Kidney (tissue), 14 donors: ENCODE results near the gene C1QTNF4. TPM values are rescaled to one million over a fixed set of nuclear protein-coding genes. Genes with fewer than 3 reads are reported as not detected.

ENCODE experiments used
- DNase-seq, 5 donors: peaks; one replicate each; pipeline ENCODE4 v3.0.0-alpha.2; 2013 to 2020
- FAIRE-seq: peaks from 2 replicates; lab custom pipeline; 2012; peaks lifted over from hg19 to GRCh38; lab: Jason Lieb, UNC
- H3K27ac ChIP-seq, 2 donors: one replicate each; pipeline ENCODE4 v1.7.0; 2013; ENCODE audit warnings: low read depth in 2 of 2, low read length in 2 of 2, inconsistent platforms in 1 of 2
- H3K27me3 ChIP-seq: one replicate; pipeline ENCODE4 v1.7.1; 2013; ENCODE audit warnings: low read length, inconsistent platforms; ENCODE audit not compliant: control insufficient read depth, insufficient read depth
- H3K36me3 ChIP-seq, 3 donors: one replicate each; pipeline versions ENCODE4 v1.7.0 to v1.7.1; 2013; ENCODE audit warnings: low read length in 3 of 3, control low read depth in 1 of 3, inconsistent platforms in 1 of 3; ENCODE audit not compliant: insufficient read depth in 3 of 3, control insufficient read depth in 2 of 3
- H3K4me1 ChIP-seq, 3 donors: one replicate each; pipeline versions ENCODE4 v1.7.0 to v1.7.1; 2013; ENCODE audit warnings: low read length in 3 of 3, inconsistent platforms in 1 of 3, low read depth in 1 of 3; ENCODE audit not compliant: control insufficient read depth in 2 of 3, insufficient read depth in 2 of 3
- H3K4me3 ChIP-seq, 3 donors: one replicate each; pipeline versions ENCODE4 v1.7.0 to v1.8.1; 2013; ENCODE audit warnings: low read length in 3 of 3, control low read depth in 1 of 3, inconsistent platforms in 1 of 3
- H3K9ac ChIP-seq, 3 donors: one replicate each; pipeline versions ENCODE4 v1.7.0 to v1.7.1; 2013; ENCODE audit warnings: low read length in 3 of 3, control low read depth in 1 of 3, inconsistent platforms in 1 of 3
- H3K9me3 ChIP-seq, 3 donors: one replicate each; pipeline versions ENCODE4 v1.7.0 to v1.7.1; 2013; ENCODE audit warnings: low read length in 3 of 3, control low read depth in 1 of 3, inconsistent platforms in 1 of 3; ENCODE audit not compliant: control insufficient read depth in 2 of 3, insufficient read depth in 1 of 3
- intact Hi-C: fragments of 100-400 bp; cut with DNase I; formaldehyde crosslinking; loops from one replicate; pipeline ENCODE4 v1.11.1; 2022
- polyA plus RNA-seq: library from polyadenylated mRNA; stranded (reverse); fragments of 350-450 nt; fragmentation: Illumina TruSeq; extraction: RNeasy Lipid Tissue Mini Kit (QIAGEN cat#74804); gene quantifications from one replicate; pipeline ENCODE4 v1.2.3, GENCODE V29; 2014; ENCODE audit warnings: low read depth, low replicate concordance; ENCODE audit not compliant: insufficient read depth
- total RNA-seq: library from RNA; stranded (reverse); fragmentation: NEBNext Ultra II Directional; extraction: Animal tissue kit (Norgen Biotek cat#: 25700); gene quantifications from one replicate; pipeline ENCODE4 v1.2.1, GENCODE V29; 2021
- TF ChIP-seq, protein P1 (sequence below): IDR thresholded peaks from 3 replicates; pipeline ENCODE4 v1.5.1; 2012; ENCODE audit warnings: mild to moderate bottlenecking, moderate library complexity, borderline replicate concordance; ENCODE audit not compliant: insufficient read depth; ENCODE audit errors: extremely low read depth
- donor health status: control.
- donor health status: control.
- donor health status: control.
- donor health status: control.
- donor health status: control.
- donor health status: DM: yes; HTN: yes; CAD: no.
- donor health status: Normal renal cell carcinoma (clear cell type).

Gene C1QTNF4
- total and polyA plus RNA-seq, 2 donors from 2014 or later, result 0.25 to 0.62 TPM

DNA sequence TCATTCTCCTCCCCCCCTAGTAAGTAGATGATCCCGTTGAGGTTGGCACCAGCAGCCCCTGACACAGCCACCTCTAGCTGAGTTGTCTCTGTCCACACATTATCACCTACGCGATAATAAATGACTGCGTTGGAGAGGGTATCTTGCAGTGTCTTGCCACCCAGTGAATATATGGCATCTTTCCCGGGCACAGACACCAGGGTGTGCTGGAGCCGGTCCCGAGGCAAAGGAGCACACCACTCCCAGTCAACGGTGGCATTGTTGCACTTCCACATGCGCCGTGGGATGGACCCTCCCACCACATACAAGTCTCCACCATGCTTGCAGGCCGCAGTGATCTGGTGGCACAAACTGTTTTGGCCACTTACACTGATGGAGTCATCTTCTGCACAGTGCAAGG lies 20.9 kb downstream of the C1QTNF4 start:
- H3K27me3 ChIP-seq, result no peaks in the 10 kb centered on the region
- FAIRE-seq (no peak), DNase-seq (peak in 1 of 5 donors; percentile 26)
- no peak overlapping the region for H3K9ac ChIP-seq
- H3K4me1 ChIP-seq, result peaks cover 0 to 11% (median 10%) of the 10 kb centered on the region in 3 donors
- no peak overlapping the region for H3K27ac ChIP-seq
- H3K9me3 ChIP-seq, result no peaks in the 10 kb centered on the region
- TF ChIP-seq, protein P1, sequence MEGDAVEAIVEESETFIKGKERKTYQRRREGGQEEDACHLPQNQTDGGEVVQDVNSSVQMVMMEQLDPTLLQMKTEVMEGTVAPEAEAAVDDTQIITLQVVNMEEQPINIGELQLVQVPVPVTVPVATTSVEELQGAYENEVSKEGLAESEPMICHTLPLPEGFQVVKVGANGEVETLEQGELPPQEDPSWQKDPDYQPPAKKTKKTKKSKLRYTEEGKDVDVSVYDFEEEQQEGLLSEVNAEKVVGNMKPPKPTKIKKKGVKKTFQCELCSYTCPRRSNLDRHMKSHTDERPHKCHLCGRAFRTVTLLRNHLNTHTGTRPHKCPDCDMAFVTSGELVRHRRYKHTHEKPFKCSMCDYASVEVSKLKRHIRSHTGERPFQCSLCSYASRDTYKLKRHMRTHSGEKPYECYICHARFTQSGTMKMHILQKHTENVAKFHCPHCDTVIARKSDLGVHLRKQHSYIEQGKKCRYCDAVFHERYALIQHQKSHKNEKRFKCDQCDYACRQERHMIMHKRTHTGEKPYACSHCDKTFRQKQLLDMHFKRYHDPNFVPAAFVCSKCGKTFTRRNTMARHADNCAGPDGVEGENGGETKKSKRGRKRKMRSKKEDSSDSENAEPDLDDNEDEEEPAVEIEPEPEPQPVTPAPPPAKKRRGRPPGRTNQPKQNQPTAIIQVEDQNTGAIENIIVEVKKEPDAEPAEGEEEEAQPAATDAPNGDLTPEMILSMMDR, result no peak
- H3K36me3 ChIP-seq, result peaks cover 4 to 32% (median 27%) of the 10 kb centered on the region in 3 donors
- intact Hi-C loops, result no loop called here
- H3K4me3 ChIP-seq, result no peak overlapping the region

DNA sequence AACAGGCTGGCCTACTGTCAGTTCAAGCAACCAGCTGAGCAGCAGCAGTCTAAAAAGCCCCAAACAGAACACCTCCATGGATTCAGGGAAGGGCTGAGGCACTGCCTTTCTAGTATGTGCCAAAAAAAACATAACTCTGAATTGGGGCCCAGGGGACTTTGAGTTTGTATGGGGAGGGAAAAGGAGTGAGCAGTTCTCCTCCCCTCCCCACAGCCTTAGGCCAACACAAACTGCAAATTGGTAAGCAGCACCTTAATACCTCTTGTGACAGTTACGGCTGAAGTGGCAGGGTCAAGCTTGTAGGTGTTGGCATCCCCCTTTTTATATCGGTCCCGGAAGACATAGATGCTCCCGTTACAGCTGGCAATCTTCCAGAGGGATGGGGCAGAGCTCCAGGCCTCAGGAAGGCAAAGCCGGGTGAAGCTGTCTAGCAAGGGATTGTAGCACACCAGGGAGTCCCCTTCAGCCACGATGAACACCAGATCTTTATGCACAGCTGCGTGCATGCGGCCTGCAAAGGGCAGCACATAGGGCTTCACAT lies 21.4 kb downstream of the C1QTNF4 start:
- no peak for FAIRE-seq
- Histone ChIP-seq H3K4me3 (no peak overlapping the region), H3K27me3 (no peaks in the 10 kb centered on the region), H3K9me3 (no peaks in the 10 kb centered on the region), H3K9ac (no peak overlapping the region), H3K36me3 (peaks cover 4 to 32% (median 27%) of the 10 kb centered on the region in 3 donors), H3K4me1 (peaks cover 0 to 6% (median 6%) of the 10 kb centered on the region in 3 donors), H3K27ac (no peak overlapping the region)
- peak in 1 of 5 donors; percentile 34 for DNase-seq
- TF ChIP-seq, protein P1, result no peak
- intact Hi-C loops, result no loop called here

DNA sequence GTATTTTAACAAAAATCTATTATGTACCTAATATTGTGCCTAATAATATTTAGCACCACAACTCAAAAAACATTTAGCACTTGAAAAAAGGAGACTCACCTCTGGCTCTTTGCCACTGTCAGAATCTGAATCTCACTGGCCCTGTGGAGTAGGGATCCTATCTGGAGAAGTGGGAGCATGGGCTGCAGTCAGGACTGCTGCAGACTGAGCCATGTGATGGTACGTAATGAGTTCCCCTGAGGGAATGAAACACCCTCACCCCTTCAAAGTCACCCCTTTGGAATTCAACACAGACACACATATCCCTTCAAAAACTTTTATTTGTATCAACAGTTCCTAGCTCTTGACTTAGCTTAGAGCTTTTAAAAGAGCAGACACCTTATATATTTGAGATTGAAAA lies 22.3 kb downstream of the C1QTNF4 start:
- H3K9ac ChIP-seq, result no peak overlapping the region
- intact Hi-C loops, result no loop called here
- H3K4me1 ChIP-seq, result peaks cover 0 to under 1% (median 0%) of the 10 kb centered on the region in 3 donors
- no peak overlapping the region for H3K4me3 ChIP-seq
- DNase-seq (no peak), FAIRE-seq (no peak)
- no peak overlapping the region for H3K27ac ChIP-seq
- H3K36me3 ChIP-seq, result peaks cover 2 to 29% (median 27%) of the 10 kb centered on the region in 3 donors
- TF ChIP-seq, protein P1, result no peak
- H3K27me3 ChIP-seq, result no peaks in the 10 kb centered on the region
- H3K9me3 ChIP-seq, result no peaks in the 10 kb centered on the region

DNA sequence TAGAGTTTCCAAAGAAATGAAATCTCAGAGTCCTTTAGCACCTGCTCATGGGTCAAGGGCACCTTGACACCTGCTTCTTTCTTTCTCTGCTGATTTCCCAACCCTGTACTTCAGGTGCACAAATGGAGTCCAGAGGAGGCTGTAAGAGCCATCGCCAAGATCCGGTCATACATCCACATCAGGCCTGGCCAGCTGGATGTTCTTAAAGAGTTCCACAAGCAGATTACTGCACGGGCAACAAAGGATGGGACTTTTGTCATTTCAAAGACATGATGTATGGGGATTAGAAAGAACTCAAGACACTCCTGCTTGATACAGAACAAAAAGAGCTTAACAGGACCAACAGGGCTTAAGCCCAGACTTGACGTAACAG lies 22.9 kb downstream of the C1QTNF4 start:
- Histone ChIP-seq H3K27me3 (no peaks in the 10 kb centered on the region), H3K36me3 (peaks cover 2 to 28% (median 27%) of the 10 kb centered on the region in 3 donors), H3K4me3 (no peak overlapping the region), H3K9me3 (no peaks in the 10 kb centered on the region), H3K9ac (no peak overlapping the region), H3K4me1 (peaks cover 0 to 6% (median 2%) of the 10 kb centered on the region in 3 donors), H3K27ac (no peak overlapping the region)
- no peak for DNase-seq
- intact Hi-C loops, result no loop called here
- no peak for FAIRE-seq
- TF ChIP-seq, protein P1, result no peak
